Small intestine (tissue), 7 donors: ENCODE measurements around the gene LMF1. TPM values are rescaled to one million over a fixed set of nuclear protein-coding genes. Genes with fewer than 3 reads are reported as not detected.

Source experiments
- DNase-seq, 2 donors: peaks; one replicate each; pipeline versions ENCODE4 v3.0.0 to v3.0.0-alpha.2; 2013
- FAIRE-seq: peaks from 2 replicates; lab custom pipeline; 2012; peaks lifted over from hg19 to GRCh38; lab: Jason Lieb, UNC
- H3K27ac ChIP-seq, 3 donors: one replicate each; pipeline ENCODE4 v1.5.1; 2013; ENCODE audit warnings: low read length in 2 of 3, mild to moderate bottlenecking in 2 of 3, control low read depth in 1 of 3, inconsistent platforms in 1 of 3, low read depth in 1 of 3, moderate library complexity in 1 of 3
- H3K27me3 ChIP-seq, 3 donors: one replicate each; pipeline ENCODE4 v1.6.1; 2013; ENCODE audit warnings: low read length in 3 of 3, inconsistent platforms in 1 of 3; ENCODE audit not compliant: control insufficient read depth in 3 of 3, insufficient read depth in 3 of 3
- H3K36me3 ChIP-seq, 3 donors: one replicate each; pipeline ENCODE4 v1.6.1; 2013; ENCODE audit warnings: low read length in 3 of 3, inconsistent platforms in 1 of 3, low read depth in 1 of 3, mild to moderate bottlenecking in 1 of 3, moderate library complexity in 1 of 3; ENCODE audit not compliant: control insufficient read depth in 3 of 3, insufficient read depth in 2 of 3
- H3K4me1 ChIP-seq, 3 donors: one replicate each; pipeline ENCODE4 v1.6.1; 2013; ENCODE audit warnings: low read length in 2 of 3, inconsistent platforms in 1 of 3, low read depth in 1 of 3, mild to moderate bottlenecking in 1 of 3, moderate library complexity in 1 of 3; ENCODE audit not compliant: control insufficient read depth in 3 of 3, insufficient read depth in 2 of 3
- H3K4me3 ChIP-seq, 3 donors: one replicate each; pipeline ENCODE4 v1.5.1; 2013; ENCODE audit warnings: low read length in 3 of 3, control low read depth in 1 of 3, inconsistent platforms in 1 of 3, low read depth in 1 of 3, mild to moderate bottlenecking in 1 of 3, moderate library complexity in 1 of 3
- H3K9me3 ChIP-seq, 2 donors: one replicate each; pipeline ENCODE4 v1.6.1; 2013; ENCODE audit warnings: low read depth in 1 of 2, low read length in 1 of 2; ENCODE audit not compliant: control insufficient read depth in 2 of 2, insufficient read depth in 1 of 2
- WGBS, 3 donors: extraction: QIAGEN DNeasy Blood & Tissue Kit; methylation state at CpG; one replicate each; pipeline ENCODE4 v1.1.7; 2013; 5-methylcytosine and 5-hydroxymethylcytosine counted together
- polyA plus RNA-seq, 4 donors: library from polyadenylated mRNA; stranded (reverse) in 3 of 4; unstranded in 1 of 4; fragments of 200-250 nt in 3 of 4; fragments of 120-200 nt in 1 of 4; gene quantifications; one replicate each; pipeline versions ENCODE4 v1.2.1 to v1.2.3, GENCODE V29; 2013
- donor health status: healthy with polysubstance abuse.
- donor health status: control.
- donor health status: control.
- donor health status: Bipolar disorder and iron deficiency.
- donor health status: healthy.

The LMF1 gene
- polyA plus RNA-seq, 4 donors, result 8.2 to 18.0 (median 9.2) TPM

DNA sequence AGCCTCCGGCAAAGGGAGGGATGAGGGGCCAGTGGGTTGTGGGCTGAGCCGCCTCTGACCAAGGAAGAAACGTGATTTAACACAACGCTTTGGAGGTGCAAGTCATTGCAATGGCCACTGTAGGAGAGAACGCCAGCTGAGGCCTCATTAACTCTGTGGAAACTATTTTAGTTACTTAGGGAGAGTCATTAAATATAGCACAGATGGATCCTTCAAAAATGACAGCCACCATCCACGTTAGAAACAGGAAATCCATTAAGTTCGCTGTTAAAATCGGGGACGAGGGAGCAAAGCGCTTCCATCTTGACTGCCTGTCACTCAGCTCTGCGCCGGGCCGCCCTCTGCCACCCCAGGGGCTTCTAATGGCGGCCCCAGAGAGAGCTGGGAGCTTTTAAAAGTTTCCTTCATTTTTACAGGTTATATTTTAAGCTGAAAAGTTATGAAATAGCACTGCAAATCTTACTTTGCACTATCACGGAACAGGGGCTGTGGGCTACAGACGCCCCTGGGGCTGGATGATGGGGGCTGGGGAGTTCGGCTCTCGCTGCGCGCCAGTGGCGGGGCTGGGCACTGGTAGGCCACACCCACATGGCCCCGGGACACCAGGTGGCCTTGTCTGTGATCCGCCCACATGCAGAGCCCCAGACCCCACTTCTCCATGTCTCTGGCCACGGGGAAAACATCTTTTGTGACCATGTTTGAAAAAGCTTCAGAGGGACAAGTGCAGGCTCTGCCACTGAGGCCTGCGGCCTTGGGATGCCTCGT is 54.6 kb downstream of the LMF1 start:
- Histone ChIP-seq H3K9me3 (no peaks in the 10 kb centered on the region), H3K4me3 (no peak overlapping the region), H3K27me3 (no peaks in the 10 kb centered on the region), H3K36me3 (peaks cover 0 to 16% (median 0%) of the 10 kb centered on the region in 3 donors), H3K27ac (no peak overlapping the region), H3K4me1 (peaks cover 0 to 5% (median 0%) of the 10 kb centered on the region in 3 donors)
- no peak for FAIRE-seq
- no peak for DNase-seq
- WGBS, 3 donors, result 87 to 90% (median 88%) methylated on average over 26 of the region's 26 CpGs

GRCh38 chr16:915546-915945 is 55.2 kb downstream of the LMF1 start:
- FAIRE-seq (no peak), DNase-seq (no peak)
- no peak overlapping the region for H3K27ac ChIP-seq
- peaks cover 0 to under 1% (median 0%) of the 10 kb centered on the region in 3 donors for H3K4me1 ChIP-seq
- H3K27me3 ChIP-seq, result no peaks in the 10 kb centered on the region
- 94 to 98% (median 95%) methylated on average over 14 to 19 of the region's 19 CpGs for WGBS, 3 donors
- no peaks in the 10 kb centered on the region for H3K9me3 ChIP-seq
- H3K36me3 ChIP-seq, result peaks cover 0 to 17% (median 0%) of the 10 kb centered on the region in 3 donors
- no peak overlapping the region for H3K4me3 ChIP-seq

DNA sequence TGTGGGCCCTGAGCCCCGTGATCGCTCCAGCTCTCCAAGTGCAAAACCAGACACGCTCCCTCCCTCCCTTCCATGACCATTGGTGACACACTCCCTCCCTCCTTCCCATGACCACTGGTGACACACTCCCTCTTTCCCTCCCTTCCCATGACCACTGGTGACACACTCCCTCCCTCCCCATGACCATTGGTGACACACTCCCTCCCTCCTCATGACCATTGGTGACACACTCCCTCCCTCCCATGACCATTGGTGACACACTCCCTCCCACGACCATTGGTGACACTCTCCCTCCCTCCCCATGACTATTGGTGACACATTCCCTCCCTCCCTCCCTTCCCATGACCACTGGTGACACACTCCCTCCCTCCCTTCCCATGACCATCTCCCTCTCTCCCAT is 56.3 kb downstream of the LMF1 start:
- H3K27me3 ChIP-seq, result no peaks in the 10 kb centered on the region
- peak; percentile 9 to 12 for DNase-seq
- no peaks in the 10 kb centered on the region for H3K4me1 ChIP-seq
- WGBS, 3 donors, result 74 to 92% (median 81%) methylated on average over 3 to 4 of the region's 4 CpGs
- H3K36me3 ChIP-seq, result peaks cover 0 to 23% (median 3%) of the 10 kb centered on the region in 3 donors
- FAIRE-seq, result no peak
- no peak overlapping the region for H3K27ac ChIP-seq
- H3K4me3 ChIP-seq, result no peak overlapping the region
- H3K9me3 ChIP-seq, result no peaks in the 10 kb centered on the region

- Histone ChIP-seq H3K27ac (no peak overlapping the region), H3K27me3 (no peaks in the 10 kb centered on the region), H3K9me3 (no peaks in the 10 kb centered on the region), H3K36me3 (peaks cover 0 to 23% (median 3%) of the 10 kb centered on the region in 3 donors), H3K4me3 (no peak overlapping the region), H3K4me1 (no peaks in the 10 kb centered on the region)
- FAIRE-seq, result no peak
- no peak for DNase-seq
- WGBS, 3 donors, result 92 to 94% (median 93%) methylated on average over 26 of the region's 26 CpGs
These were observed 56.9 kb downstream of the LMF1 start for GRCh38 chr16:913817-914439.

GRCh38 chr16:912684-913613 is 57.8 kb downstream of the LMF1 start:
- Histone ChIP-seq H3K4me3 (no peak overlapping the region), H3K27ac (no peak overlapping the region), H3K9me3 (peaks cover 0 to 3% of the 10 kb centered on the region in 2 donors), H3K27me3 (no peaks in the 10 kb centered on the region), H3K36me3 (peaks cover 0 to 30% (median 3%) of the 10 kb centered on the region in 3 donors), H3K4me1 (no peaks in the 10 kb centered on the region)
- peak in 1 of 2 donors; percentile 7 for DNase-seq
- no peak for FAIRE-seq
- 86 to 90% (median 88%) methylated on average over 55 to 56 of the region's 56 CpGs for WGBS, 3 donors

GRCh38 chr16:912322-912683 is 58.5 kb downstream of the LMF1 start:
- FAIRE-seq (no peak), DNase-seq (no peak)
- Histone ChIP-seq H3K4me1 (no peaks in the 10 kb centered on the region), H3K36me3 (peaks cover 0 to 36% (median 3%) of the 10 kb centered on the region in 3 donors), H3K27me3 (no peaks in the 10 kb centered on the region), H3K9me3 (peaks cover 0 to 9% of the 10 kb centered on the region in 2 donors), H3K27ac (no peak overlapping the region), H3K4me3 (no peak overlapping the region)
- WGBS, 3 donors, result 91 to 95% (median 94%) methylated on average over 19 of the region's 19 CpGs

- peaks cover 0 to 13% of the 10 kb centered on the region in 2 donors for H3K9me3 ChIP-seq
- peaks cover 0 to 36% (median 3%) of the 10 kb centered on the region in 3 donors for H3K36me3 ChIP-seq
- FAIRE-seq, result no peak
- no peak for DNase-seq
- 96 to 98% (median 96%) methylated on average over 24 of the region's 24 CpGs for WGBS, 3 donors
- H3K27ac ChIP-seq, result no peak overlapping the region
- H3K4me1 ChIP-seq, result no peaks in the 10 kb centered on the region
- H3K4me3 ChIP-seq, result no peak overlapping the region
- H3K27me3 ChIP-seq, result no peaks in the 10 kb centered on the region
These were observed 59.0 kb downstream of the LMF1 start for GRCh38 chr16:911604-912321.
